Liver (tissue), 9 donors: ENCODE results near the gene PALMD. TPM values are rescaled to one million over a fixed set of nuclear protein-coding genes. Genes with fewer than 3 reads are reported as not detected.

Source experiments
- DNase-seq: peaks from one replicate; pipeline ENCODE4 v3.0.0-alpha.2; 2017; ENCODE audit warnings: low spot score
- H3K27ac ChIP-seq, 2 donors: one replicate each; pipeline ENCODE4 v1.7.0; 2013; ENCODE audit warnings: inconsistent platforms in 2 of 2, low read length in 2 of 2, control low read depth in 1 of 2, low read depth in 1 of 2, mild to moderate bottlenecking in 1 of 2
- H3K27me3 ChIP-seq, 4 donors: one replicate each; pipeline versions ENCODE4 v1.6.1 to v1.7.0; 2013; ENCODE audit warnings: low read length in 3 of 4, inconsistent platforms in 1 of 4, mild to moderate bottlenecking in 1 of 4, moderate library complexity in 1 of 4; ENCODE audit not compliant: control insufficient read depth in 4 of 4, insufficient read depth in 4 of 4
- H3K36me3 ChIP-seq, 4 donors: one replicate each; pipeline versions ENCODE4 v1.6.1 to v1.7.0; 2013; ENCODE audit warnings: low read length in 3 of 4, mild to moderate bottlenecking in 3 of 4, low read depth in 1 of 4, moderate library complexity in 1 of 4; ENCODE audit not compliant: control insufficient read depth in 4 of 4, insufficient read depth in 3 of 4
- H3K4me1 ChIP-seq, 4 donors: one replicate each; pipeline versions ENCODE4 v1.6.1 to v1.7.0; 2013; ENCODE audit warnings: low read length in 3 of 4, mild to moderate bottlenecking in 3 of 4, moderate library complexity in 1 of 4; ENCODE audit not compliant: control insufficient read depth in 4 of 4, insufficient read depth in 4 of 4
- H3K4me3 ChIP-seq, 3 donors: one replicate each; pipeline versions ENCODE4 v1.6.1 to v1.7.0; 2013; ENCODE audit warnings: low read length in 3 of 3, control low read depth in 1 of 3, low read depth in 1 of 3, mild to moderate bottlenecking in 1 of 3
- H3K9ac ChIP-seq, 2 donors: one replicate each; pipeline ENCODE4 v1.7.0; 2013; ENCODE audit warnings: low read length in 2 of 2, mild to moderate bottlenecking in 2 of 2, moderate library complexity in 2 of 2, control low read depth in 1 of 2, low read depth in 1 of 2
- H3K9me3 ChIP-seq, 4 donors: one replicate each; pipeline versions ENCODE4 v1.6.1 to v1.7.0; 2013; ENCODE audit warnings: low read length in 3 of 4; ENCODE audit not compliant: control insufficient read depth in 4 of 4
- ATF3 ChIP-seq: IDR thresholded peaks from 2 replicates; pipeline ENCODE4 v1.6.1; 2016; ENCODE audit warnings: antibody characterized with exemption
- CTCF ChIP-seq: fragments of 150-350 bp; IDR thresholded peaks from 2 replicates; pipeline ENCODE4 v1.5.1; 2017; ENCODE audit warnings: improper control_type of control experiment, low read depth, low read length; ENCODE audit not compliant: missing input control
- EGR1 ChIP-seq, 2 donors: IDR thresholded peaks; 2 replicates each; pipeline ENCODE4 v1.6.1; 2016 to 2018; ENCODE audit warnings: antibody characterized with exemption in 2 of 2, low read depth in 2 of 2
- FOXA1 ChIP-seq: IDR thresholded peaks from 2 replicates; pipeline ENCODE4 v1.6.1; 2016; ENCODE audit warnings: antibody characterized with exemption
- FOXA2 ChIP-seq: IDR thresholded peaks from 2 replicates; pipeline ENCODE4 v1.6.1; 2016; ENCODE audit warnings: antibody characterized with exemption
- HNF4A ChIP-seq, 2 donors: conservative IDR thresholded peaks; 2 replicates each; pipeline ENCODE4 v1.6.1; 2016; ENCODE audit warnings: antibody characterized with exemption in 2 of 2, mild to moderate bottlenecking in 2 of 2
- HNF4G ChIP-seq: IDR thresholded peaks from 2 replicates; pipeline ENCODE4 v1.6.1; 2016; ENCODE audit warnings: antibody characterized with exemption
- JUND ChIP-seq, 2 donors: IDR thresholded peaks; 2 replicates each; pipeline ENCODE4 v1.6.1; 2016; ENCODE audit warnings: antibody characterized with exemption in 2 of 2
- NR2F2 ChIP-seq: IDR thresholded peaks from 2 replicates; pipeline ENCODE4 v1.6.1; 2016; ENCODE audit warnings: antibody characterized with exemption
- RXRA ChIP-seq, 2 donors: IDR thresholded peaks; 2 replicates each; pipeline ENCODE4 v1.6.1; 2017 to 2018; ENCODE audit warnings: antibody characterized with exemption in 2 of 2, mild to moderate bottlenecking in 1 of 2
- SP1 ChIP-seq: IDR thresholded peaks from 2 replicates; pipeline ENCODE4 v1.6.1; 2018; ENCODE audit warnings: antibody characterized with exemption, mild to moderate bottlenecking
- TAF1 ChIP-seq: conservative IDR thresholded peaks from 2 replicates; pipeline ENCODE4 v1.6.1; 2016; ENCODE audit warnings: antibody characterized with exemption, mild to moderate bottlenecking
- YY1 ChIP-seq: IDR thresholded peaks from 2 replicates; pipeline ENCODE4 v1.6.1; 2016; ENCODE audit warnings: antibody characterized with exemption, mild to moderate bottlenecking
- WGBS: extraction: QIAGEN DNeasy Blood & Tissue Kit; methylation state at CpG from one replicate; pipeline ENCODE4 v1.1.7; 2013; 5-methylcytosine and 5-hydroxymethylcytosine counted together
- polyA plus RNA-seq, 2 donors: library from polyadenylated mRNA; stranded (reverse) in 1 of 2; unstranded in 1 of 2; fragments of 200-250 nt in 1 of 2; fragments of >200 nt in 1 of 2; fragmentation: Nextera tagmentation in 1 of 2; extraction: Ambion mirVana in 1 of 2; gene quantifications; one replicate each; pipeline versions ENCODE4 v1.2.1 to v1.2.3, GENCODE V29; 2013 to 2015
- total RNA-seq, 2 donors: library from RNA; depleted of rRNA; stranded (reverse); fragments of >200 nt; gene quantifications; one replicate each; pipeline ENCODE4 v1.2.3, GENCODE V29; 2014
- TF ChIP-seq, protein P1 (sequence below): IDR thresholded peaks from 2 replicates; pipeline ENCODE4 v1.6.1; 2016; ENCODE audit warnings: antibody characterized with exemption, mild to moderate bottlenecking
- TF ChIP-seq, protein P2 (sequence below): IDR thresholded peaks from 2 replicates; pipeline ENCODE4 v1.6.1; 2016; ENCODE audit warnings: antibody characterized with exemption
- donor health status: healthy.
- donor health status: healthy.
- donor health status: healthy.
- donor health status: healthy.
- donor health status: healthy.

The PALMD gene
- total and polyA plus RNA-seq, 4 donors, result 9.7 to 24.0 (median 19.5) TPM

DNA sequence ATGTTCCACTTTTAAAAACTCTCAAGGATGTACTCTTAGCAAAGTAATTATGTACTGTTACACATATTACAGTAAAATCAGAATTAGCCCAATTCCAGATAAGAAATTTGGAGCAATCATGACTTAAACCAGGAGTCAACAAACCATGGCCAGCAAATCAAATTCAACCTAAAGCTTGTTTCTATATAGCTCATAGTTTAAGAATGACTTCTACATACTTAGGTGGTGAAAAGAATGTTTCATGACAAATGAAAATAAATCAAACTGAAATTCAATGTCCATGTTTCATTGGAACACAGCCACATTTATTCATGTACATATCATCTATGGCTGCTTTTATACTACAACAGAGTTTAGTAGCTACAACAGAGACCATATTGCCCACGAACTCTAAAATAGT is 85.5 kb downstream of the PALMD start (continued):
- TF ChIP-seq, protein P1, sequence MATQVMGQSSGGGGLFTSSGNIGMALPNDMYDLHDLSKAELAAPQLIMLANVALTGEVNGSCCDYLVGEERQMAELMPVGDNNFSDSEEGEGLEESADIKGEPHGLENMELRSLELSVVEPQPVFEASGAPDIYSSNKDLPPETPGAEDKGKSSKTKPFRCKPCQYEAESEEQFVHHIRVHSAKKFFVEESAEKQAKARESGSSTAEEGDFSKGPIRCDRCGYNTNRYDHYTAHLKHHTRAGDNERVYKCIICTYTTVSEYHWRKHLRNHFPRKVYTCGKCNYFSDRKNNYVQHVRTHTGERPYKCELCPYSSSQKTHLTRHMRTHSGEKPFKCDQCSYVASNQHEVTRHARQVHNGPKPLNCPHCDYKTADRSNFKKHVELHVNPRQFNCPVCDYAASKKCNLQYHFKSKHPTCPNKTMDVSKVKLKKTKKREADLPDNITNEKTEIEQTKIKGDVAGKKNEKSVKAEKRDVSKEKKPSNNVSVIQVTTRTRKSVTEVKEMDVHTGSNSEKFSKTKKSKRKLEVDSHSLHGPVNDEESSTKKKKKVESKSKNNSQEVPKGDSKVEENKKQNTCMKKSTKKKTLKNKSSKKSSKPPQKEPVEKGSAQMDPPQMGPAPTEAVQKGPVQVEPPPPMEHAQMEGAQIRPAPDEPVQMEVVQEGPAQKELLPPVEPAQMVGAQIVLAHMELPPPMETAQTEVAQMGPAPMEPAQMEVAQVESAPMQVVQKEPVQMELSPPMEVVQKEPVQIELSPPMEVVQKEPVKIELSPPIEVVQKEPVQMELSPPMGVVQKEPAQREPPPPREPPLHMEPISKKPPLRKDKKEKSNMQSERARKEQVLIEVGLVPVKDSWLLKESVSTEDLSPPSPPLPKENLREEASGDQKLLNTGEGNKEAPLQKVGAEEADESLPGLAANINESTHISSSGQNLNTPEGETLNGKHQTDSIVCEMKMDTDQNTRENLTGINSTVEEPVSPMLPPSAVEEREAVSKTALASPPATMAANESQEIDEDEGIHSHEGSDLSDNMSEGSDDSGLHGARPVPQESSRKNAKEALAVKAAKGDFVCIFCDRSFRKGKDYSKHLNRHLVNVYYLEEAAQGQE, result no peak
- TF ChIP-seq FOXA1 (no peak), JUND (IDR thresholded peaks at IDR 0.05) (no peak)

- no peak overlapping the region for H3K27ac ChIP-seq
- DNase-seq, result no peak
- H3K36me3 ChIP-seq, result peaks cover 2 to 19% (median 9%) of the 10 kb centered on the region in 4 donors
- 89% methylated on average over 2 of the region's 2 CpGs for WGBS
- no peak for TF ChIP-seq FOXA1
- TF ChIP-seq EGR1 (IDR thresholded peaks at IDR 0.05; ENCODE audit: low read depth in 2 of 2), result no peak
- TF ChIP-seq YY1, result no peak
- no peak for TF ChIP-seq NR2F2
- TF ChIP-seq, protein P2, sequence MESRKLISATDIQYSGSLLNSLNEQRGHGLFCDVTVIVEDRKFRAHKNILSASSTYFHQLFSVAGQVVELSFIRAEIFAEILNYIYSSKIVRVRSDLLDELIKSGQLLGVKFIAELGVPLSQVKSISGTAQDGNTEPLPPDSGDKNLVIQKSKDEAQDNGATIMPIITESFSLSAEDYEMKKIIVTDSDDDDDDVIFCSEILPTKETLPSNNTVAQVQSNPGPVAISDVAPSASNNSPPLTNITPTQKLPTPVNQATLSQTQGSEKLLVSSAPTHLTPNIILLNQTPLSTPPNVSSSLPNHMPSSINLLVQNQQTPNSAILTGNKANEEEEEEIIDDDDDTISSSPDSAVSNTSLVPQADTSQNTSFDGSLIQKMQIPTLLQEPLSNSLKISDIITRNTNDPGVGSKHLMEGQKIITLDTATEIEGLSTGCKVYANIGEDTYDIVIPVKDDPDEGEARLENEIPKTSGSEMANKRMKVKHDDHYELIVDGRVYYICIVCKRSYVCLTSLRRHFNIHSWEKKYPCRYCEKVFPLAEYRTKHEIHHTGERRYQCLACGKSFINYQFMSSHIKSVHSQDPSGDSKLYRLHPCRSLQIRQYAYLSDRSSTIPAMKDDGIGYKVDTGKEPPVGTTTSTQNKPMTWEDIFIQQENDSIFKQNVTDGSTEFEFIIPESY, result no peak
- TF ChIP-seq SP1, result no peak
- TF ChIP-seq ATF3, result no peak
- TF ChIP-seq TAF1, result no peak
- TF ChIP-seq HNF4A (conservative IDR thresholded peaks at IDR 0.05), result no peak
- TF ChIP-seq HNF4G, result no peak
- no peak for TF ChIP-seq JUND (IDR thresholded peaks at IDR 0.05)
- TF ChIP-seq, protein P1, result no peak
- TF ChIP-seq FOXA2, result no peak
- no peak for TF ChIP-seq CTCF
- TF ChIP-seq RXRA (IDR thresholded peaks at IDR 0.05), result no peak
- no peaks in the 10 kb centered on the region for H3K27me3 ChIP-seq
- no peak overlapping the region for H3K4me3 ChIP-seq
- H3K9ac ChIP-seq, result no peak overlapping the region
- H3K4me1 ChIP-seq, result peaks cover 1 to 26% (median 23%) of the 10 kb centered on the region in 4 donors
- no peaks in the 10 kb centered on the region for H3K9me3 ChIP-seq
Observed at GRCh38 chr1:99735852-99736251, 89.9 kb downstream of the PALMD start.
